H1 (cell line): ENCODE results near the gene CELF4. TPM values are rescaled to one million over a fixed set of nuclear protein-coding genes. Genes with fewer than 3 reads are reported as not detected.

Source experiments
- CTCF ChIA-PET: fragments of 300-600 bp; sonication (Branson Sonifier 250); formaldehyde crosslinking; loops from one replicate; lab custom pipeline; 2021; ENCODE audit not compliant: partially characterized antibody; lab: Charles Lee
- POLR2A ChIA-PET: fragments of 300-600 bp; sonication (Branson Sonifier 250); formaldehyde crosslinking; loops from one replicate; lab custom pipeline; 2021; ENCODE audit warnings: inconsistent platforms; ENCODE audit not compliant: partially characterized antibody; lab: Charles Lee
- DNase-seq, 2 experiments: peaks; one replicate each; pipeline versions ENCODE4 v3.0.0 to v3.0.0-alpha.2; 2010 to 2022; ENCODE audit warnings: low spot score in 2 of 2, low read depth in 1 of 2, mixed read lengths in 1 of 2
- FAIRE-seq: peaks from 2 replicates; lab custom pipeline; 2011; peaks lifted over from hg19 to GRCh38; lab: Jason Lieb, UNC
- H2AFZ ChIP-seq: 2 replicates; pipeline ENCODE4 v1.8.1; 2012; ENCODE audit warnings: low read length, inconsistent platforms
- H2AK5ac ChIP-seq: 2 replicates; pipeline ENCODE4 v1.6.1; 2013; ENCODE audit warnings: low read depth, low read length
- H2BK120ac ChIP-seq: replicated peaks from 2 replicates; pipeline ENCODE3; 2013; ENCODE audit warnings: low read depth, low read length, inconsistent platforms
- H2BK12ac ChIP-seq: 2 replicates; pipeline ENCODE4 v1.6.1; 2013; ENCODE audit warnings: low read depth, low read length
- H2BK15ac ChIP-seq: 2 replicates; pipeline ENCODE4 v1.6.1; 2013; ENCODE audit warnings: low read length
- H2BK20ac ChIP-seq: 2 replicates; pipeline ENCODE4 v1.6.1; 2013; ENCODE audit warnings: low read length
- H2BK5ac ChIP-seq: 2 replicates; pipeline ENCODE4 v1.6.1; 2013; ENCODE audit warnings: low read depth, low read length
- H3K14ac ChIP-seq: 2 replicates; pipeline ENCODE4 v1.6.1; 2013; ENCODE audit warnings: inconsistent platforms; ENCODE audit not compliant: insufficient read length
- H3K18ac ChIP-seq: 2 replicates; pipeline ENCODE4 v1.6.1; 2013; ENCODE audit warnings: low read length; ENCODE audit errors: extremely low read depth
- H3K23ac ChIP-seq: 2 replicates; pipeline ENCODE4 v1.6.1; 2013; ENCODE audit warnings: inconsistent platforms; ENCODE audit not compliant: insufficient read length
- H3K23me2 ChIP-seq: 2 replicates; pipeline ENCODE4 v1.6.1; 2013; ENCODE audit warnings: low read depth, low read length
- H3K27ac ChIP-seq: 2 replicates; pipeline ENCODE4 v1.6.1; 2011; ENCODE audit warnings: low read depth, low read length, inconsistent platforms
- H3K27me3 ChIP-seq, 4 experiments: replicated peaks in 1 of 4; 1 replicate in 1 of 4; 2 replicates in 3 of 4; pipeline versions ENCODE4 v1.6.1 to v1.8.1; 2011 to 2013; ENCODE audit warnings: low read length in 3 of 4, mild to moderate bottlenecking in 3 of 4, inconsistent platforms in 2 of 4, mixed read lengths in 2 of 4, moderate library complexity in 1 of 4; ENCODE audit not compliant: control insufficient read depth in 3 of 4, insufficient read depth in 3 of 4; ENCODE audit errors: extremely low read depth in 1 of 4
- H3K36me3 ChIP-seq, 4 experiments: 2 replicates each; pipeline versions ENCODE4 v1.6.1 to v1.8.1; 2011 to 2013; ENCODE audit warnings: mild to moderate bottlenecking in 4 of 4, low read length in 3 of 4, moderate library complexity in 2 of 4, control low read depth in 1 of 4, inconsistent platforms in 1 of 4; ENCODE audit not compliant: insufficient read depth in 4 of 4, control insufficient read depth in 2 of 4
- H3K4ac ChIP-seq: replicated peaks from 2 replicates; pipeline ENCODE3; 2013; ENCODE audit warnings: low read length, low read depth, mixed read lengths, inconsistent platforms; ENCODE audit not compliant: insufficient read length
- H3K4me1 ChIP-seq, 4 experiments: replicated peaks in 1 of 4; 1 replicate in 1 of 4; 2 replicates in 3 of 4; pipeline versions ENCODE4 v1.6.1 to v1.8.1; 2011 to 2013; ENCODE audit warnings: low read length in 3 of 4, inconsistent platforms in 2 of 4, mixed read lengths in 1 of 4; ENCODE audit not compliant: insufficient read depth in 4 of 4, control insufficient read depth in 3 of 4
- H3K4me2 ChIP-seq, 2 experiments: 2 replicates each; pipeline versions ENCODE4 v1.6.1 to v1.8.1; 2011 to 2013; ENCODE audit warnings: low read depth in 2 of 2, low read length in 2 of 2, control low read depth in 1 of 2, inconsistent platforms in 1 of 2, mild to moderate bottlenecking in 1 of 2; ENCODE audit not compliant: insufficient read depth in 1 of 2
- H3K4me3 ChIP-seq, 4 experiments: fragments of 200-600, 300-600 bp in 1 of 4; sonication (generic), shearing (Covaris generic), sonication (Bioruptor Twin) in 1 of 4; 2 replicates each; pipeline versions ENCODE4 v1.5.1 to v1.8.1; 2011 to 2016; ENCODE audit warnings: low read length in 4 of 4, low read depth in 3 of 4, control low read depth in 2 of 4, inconsistent platforms in 2 of 4, mild to moderate bottlenecking in 2 of 4, mixed read lengths in 1 of 4, moderate library complexity in 1 of 4; ENCODE audit not compliant: insufficient read depth in 2 of 4; ENCODE audit errors: extremely low read depth in 1 of 4
- H3K56ac ChIP-seq: replicated peaks from 2 replicates; pipeline ENCODE3; 2013; ENCODE audit warnings: low read depth, mild to moderate bottlenecking, mixed read lengths, low read length, inconsistent platforms; ENCODE audit not compliant: insufficient read length
- H3K79me1 ChIP-seq: 2 replicates; pipeline ENCODE4 v1.6.1; 2013; ENCODE audit warnings: low read depth, low read length, control low read depth
- H3K79me2 ChIP-seq, 2 experiments: 2 replicates each; pipeline versions ENCODE4 v1.6.1 to v1.8.1; 2012 to 2013; ENCODE audit warnings: low read length in 2 of 2, mild to moderate bottlenecking in 2 of 2, inconsistent platforms in 1 of 2; ENCODE audit not compliant: insufficient read depth in 2 of 2, control insufficient read depth in 1 of 2
- H3K9ac ChIP-seq, 4 experiments: replicated peaks in 1 of 4; 1 replicate in 1 of 4; 2 replicates in 3 of 4; pipeline versions ENCODE4 v1.6.1 to v1.8.1; 2011 to 2013; ENCODE audit warnings: low read depth in 3 of 4, low read length in 3 of 4, control low read depth in 2 of 4, mild to moderate bottlenecking in 2 of 4, moderate library complexity in 2 of 4, inconsistent platforms in 1 of 4; ENCODE audit errors: extremely low read depth in 1 of 4
- H3K9me3 ChIP-seq, 2 experiments: 2 replicates each; pipeline versions ENCODE4 v1.6.1 to v1.8.1; 2012 to 2013; ENCODE audit warnings: mild to moderate bottlenecking in 2 of 2, moderate library complexity in 2 of 2, control low read depth in 1 of 2, inconsistent platforms in 1 of 2, low read depth in 1 of 2, low read length in 1 of 2, mixed read lengths in 1 of 2; ENCODE audit not compliant: insufficient read depth in 2 of 2
- H4K20me1 ChIP-seq, 2 experiments: replicated peaks in 1 of 2; 2 replicates each; pipeline versions ENCODE3 to v1.8.1; 2011 to 2013; ENCODE audit warnings: inconsistent platforms in 2 of 2, low read length in 2 of 2, mild to moderate bottlenecking in 1 of 2; ENCODE audit not compliant: insufficient read depth in 2 of 2, control insufficient read depth in 1 of 2
- H4K5ac ChIP-seq: 2 replicates; pipeline ENCODE4 v1.6.1; 2013; ENCODE audit warnings: low read length, low read depth, mixed read lengths, inconsistent platforms; ENCODE audit not compliant: insufficient read length
- H4K8ac ChIP-seq: 2 replicates; pipeline ENCODE4 v1.8.0; 2013; ENCODE audit warnings: mild to moderate bottlenecking, moderate library complexity, low read length, inconsistent platforms; ENCODE audit not compliant: insufficient read depth; ENCODE audit errors: extremely low read depth
- H4K91ac ChIP-seq: replicated peaks from 2 replicates; pipeline ENCODE3; 2013; ENCODE audit warnings: low read length, mixed read lengths, inconsistent platforms; ENCODE audit not compliant: insufficient read length
- E2F6 ChIP-seq: IDR thresholded peaks from 2 replicates; pipeline ENCODE4 v1.6.1; 2012; ENCODE audit warnings: inconsistent platforms
- EP300 ChIP-seq, 2 experiments: IDR thresholded peaks; 1 replicate in 1 of 2; 2 replicates in 1 of 2; pipeline ENCODE4 v1.6.1; 2011 to 2012; ENCODE audit warnings: low read depth in 2 of 2, low read length in 2 of 2, mild to moderate bottlenecking in 2 of 2, borderline replicate concordance in 1 of 2, inconsistent platforms in 1 of 2, moderate library complexity in 1 of 2
- HDAC2 ChIP-seq, 2 experiments: fragments of 300-600 bp in 1 of 2; sonication (generic) in 1 of 2; IDR thresholded peaks; 2 replicates each; pipeline ENCODE4 v1.6.1; 2011 to 2012; ENCODE audit warnings: low read depth in 2 of 2, low read length in 2 of 2, mild to moderate bottlenecking in 2 of 2, moderate library complexity in 2 of 2, borderline replicate concordance in 1 of 2, inconsistent platforms in 1 of 2
- JUND ChIP-seq: IDR thresholded peaks from 2 replicates; pipeline ENCODE4 v1.6.1; 2011; ENCODE audit warnings: mild to moderate bottlenecking, improper control_type of control experiment, low read length
- KDM1A ChIP-seq: fragments of 200-600, 300-600 bp; sonication (generic); IDR thresholded peaks from 2 replicates; pipeline ENCODE4 v1.7.1; 2016; ENCODE audit warnings: mild to moderate bottlenecking, low read length, borderline replicate concordance
- KDM5A ChIP-seq: fragments of 200-600 bp; IDR thresholded peaks from 2 replicates; pipeline ENCODE4 v1.7.1; 2012; ENCODE audit warnings: mild to moderate bottlenecking, low read length, inconsistent platforms, mixed read lengths
- POU5F1 ChIP-seq: IDR thresholded peaks from 2 replicates; pipeline ENCODE4 v1.6.1; 2011; ENCODE audit warnings: low read depth, mild to moderate bottlenecking, low read length, moderate library complexity
- RAD21 ChIP-seq, 2 experiments: IDR thresholded peaks in 1 of 2; conservative IDR thresholded peaks in 1 of 2; 2 replicates each; pipeline ENCODE4 v1.6.1; 2011; ENCODE audit warnings: low read depth in 2 of 2, low read length in 2 of 2, improper control_type of control experiment in 1 of 2, inconsistent platforms in 1 of 2, mild to moderate bottlenecking in 1 of 2, moderate library complexity in 1 of 2
- SP1 ChIP-seq: IDR thresholded peaks from 2 replicates; pipeline ENCODE4 v1.6.1; 2011; ENCODE audit warnings: low read depth, low read length
- SP4 ChIP-seq: IDR thresholded peaks from 2 replicates; pipeline ENCODE4 v1.6.1; 2012; ENCODE audit warnings: low read length, inconsistent platforms
- TAF7 ChIP-seq: optimal IDR thresholded peaks from 2 replicates; pipeline ENCODE3; 2011; ENCODE audit warnings: low read depth, mild to moderate bottlenecking, inconsistent platforms, low read length, moderate library complexity, borderline replicate concordance
- WGBS, 2 experiments: shearing (Covaris generic) in 1 of 2; methylation state at CpG; one replicate each; pipeline versions ENCODE4 v1.1.6 to v1.1.7; 2013 to 2015; ENCODE audit warnings: low lambda C conversion rate in 2 of 2, mixed read lengths in 2 of 2, inconsistent platforms in 1 of 2, low coverage in 1 of 2, missing lambda C conversion rate in 1 of 2; ENCODE audit not compliant: insufficient replicate concordance in 2 of 2, insufficient coverage in 1 of 2, insufficient read length in 1 of 2; ENCODE audit errors: extremely low coverage in 1 of 2, missing lambda C conversion rate in 1 of 2; 5-methylcytosine and 5-hydroxymethylcytosine counted together
- polyA plus RNA-seq, 7 experiments: library from polyadenylated mRNA; depleted of rRNA in 3 of 7; stranded (reverse) in 5 of 7; unstranded in 2 of 7; fragments of >200 nt in 5 of 7; fragments of 200-250 nt in 2 of 7; gene quantifications; 1 replicate in 5 of 7; 2 replicates in 1 of 7; 4 replicates in 1 of 7; pipeline versions ENCODE4 v1.2.1 to v1.2.3, GENCODE V29; 2011 to 2013; ENCODE audit warnings: missing spikeins in 2 of 7, mixed read lengths in 2 of 7
- total RNA-seq: library from RNA; stranded (reverse); fragmentation: NEBNext Ultra II Directional; extraction: Animal tissue kit (Norgen Biotek cat#: 25700); gene quantifications from 2 replicates; pipeline ENCODE4 v1.2.1, GENCODE V29; 2021
- TF ChIP-seq, protein P1 (sequence below): IDR thresholded peaks from 2 replicates; pipeline ENCODE4 v1.6.1; 2012; ENCODE audit warnings: inconsistent platforms

Gene CELF4
- total and polyA plus RNA-seq, 2 of the 8 experiments (the other 6 are each of a cell fraction or from before 2014, with no cell fraction given) = 1.6 to 3.4 TPM

GRCh38 chr18:37516361-37516853, 49.2 kb downstream of the CELF4 start:
- Histone ChIP-seq H3K18ac (no peak overlapping the region), H3K14ac (no peak overlapping the region), H3K4ac (no peak overlapping the region), H2BK15ac (no peak overlapping the region), H3K36me3 (no peaks in the 10 kb centered on the region), H2AK5ac (no peak overlapping the region), H4K5ac (no peak overlapping the region), H4K8ac (0 out of 2 replicates have a peak overlapping the region, but pooled peaks have one; percentile 15), H2AFZ (no peak overlapping the region), H3K23ac (no peak overlapping the region), H2BK12ac (no peak overlapping the region), H3K23me2 (no peaks in the 10 kb centered on the region), H2BK20ac (no peak overlapping the region), H3K4me2 (no peak overlapping the region), H3K56ac (no peak overlapping the region), H3K79me2 (no peaks in the 10 kb centered on the region), H2BK120ac (no peak overlapping the region), H3K4me3 (no peak overlapping the region), H3K9me3 (no peaks in the 10 kb centered on the region), H3K4me1 (no peaks in the 10 kb centered on the region), H3K9ac (no peak overlapping the region), H3K27ac (no peak overlapping the region), H4K91ac (no peak overlapping the region), H3K79me1 (no peaks in the 10 kb centered on the region), H3K27me3 (peaks cover 0 to 6% (median 0%) of the 10 kb centered on the region in 4 experiments; a peak in 1 of 7 replicates), H4K20me1 (no peaks in the 10 kb centered on the region), H2BK5ac (no peak overlapping the region)
- CTCF ChIA-PET = interaction anchor here (1.0 to 2.5 kb wide), 8 partner anchors 8 to 69 kb away, joined by 3 to 12 read pairs (median 4); no protein-coding TSS in a partner anchor
- DNase-seq (no peak), FAIRE-seq (no peak)
- 90% methylated on average over 5 of the region's 5 CpGs; no CpG with 5 or more reads in 1 of the 2 experiments for WGBS, 2 experiments
- POLR2A ChIA-PET = no interaction called here
- no peak for TF ChIP-seq HDAC2 (IDR thresholded peaks at IDR 0.05; ENCODE audit: borderline replicate concordance in 1 of 2, low read depth in 2 of 2, low read length in 2 of 2)
- no peak for TF ChIP-seq KDM5A
- no peak for TF ChIP-seq POU5F1
- no peak for TF ChIP-seq SP1
- no peak for TF ChIP-seq TAF7
- no peak for TF ChIP-seq E2F6
- no peak for TF ChIP-seq EP300 (IDR thresholded peaks at IDR 0.05; ENCODE audit: borderline replicate concordance in 1 of 2, low read depth in 2 of 2, low read length in 2 of 2)
- TF ChIP-seq KDM1A = no peak
- no peak for TF ChIP-seq JUND
- TF ChIP-seq, protein P1, sequence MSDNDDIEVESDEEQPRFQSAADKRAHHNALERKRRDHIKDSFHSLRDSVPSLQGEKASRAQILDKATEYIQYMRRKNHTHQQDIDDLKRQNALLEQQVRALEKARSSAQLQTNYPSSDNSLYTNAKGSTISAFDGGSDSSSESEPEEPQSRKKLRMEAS = no peak
- TF ChIP-seq SP4 = no peak
- no peak for TF ChIP-seq RAD21 (IDR thresholded peaks at IDR 0.05 in 1 of 2, conservative IDR thresholded peaks at IDR 0.05 in 1 of 2; ENCODE audit: low read depth in 2 of 2, low read length in 2 of 2)
